Umbilical cord (tissue), 2 donors: ENCODE results near the gene GFOD1. TPM values are rescaled to one million over a fixed set of nuclear protein-coding genes. Genes with fewer than 3 reads are reported as not detected.
"Not testable (repeated sequence)": the region's sequence is repeated elsewhere in the genome, so short reads cannot be mapped to it uniquely, and the experiment has no call there.

ENCODE experiments used
- DNase-seq: peaks from one replicate; pipeline ENCODE4 v3.0.0-alpha.2; 2015; ENCODE audit warnings: low spot score
- total RNA-seq: library from RNA; depleted of rRNA; stranded (reverse); fragments of >200 nt; gene quantifications from one replicate; pipeline ENCODE4 v1.2.3, GENCODE V29; 2014; ENCODE audit warnings: low replicate concordance; ENCODE audit not compliant: insufficient read depth

GFOD1 gene
- total RNA-seq, 1 donor from 2014 or later, result 5.5 TPM

DNA sequence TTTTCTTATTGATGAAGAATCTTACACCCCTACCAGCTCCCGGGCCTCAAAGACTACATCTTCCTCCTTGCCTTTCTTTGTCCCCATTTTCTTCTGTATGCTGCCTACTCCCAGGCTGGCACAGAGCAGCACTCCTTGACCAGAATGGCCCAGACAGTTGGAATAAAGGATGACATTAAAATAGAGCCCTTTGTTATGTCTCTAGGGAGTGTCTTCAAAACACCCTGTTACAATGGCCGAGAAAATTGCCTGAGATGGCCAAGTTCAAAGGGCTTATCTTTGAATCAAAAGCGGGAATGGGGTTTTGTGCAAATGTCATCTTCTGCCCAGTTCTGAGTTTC is 80.1 kb downstream of the GFOD1 start:
- DNase-seq, result no peak

DNA sequence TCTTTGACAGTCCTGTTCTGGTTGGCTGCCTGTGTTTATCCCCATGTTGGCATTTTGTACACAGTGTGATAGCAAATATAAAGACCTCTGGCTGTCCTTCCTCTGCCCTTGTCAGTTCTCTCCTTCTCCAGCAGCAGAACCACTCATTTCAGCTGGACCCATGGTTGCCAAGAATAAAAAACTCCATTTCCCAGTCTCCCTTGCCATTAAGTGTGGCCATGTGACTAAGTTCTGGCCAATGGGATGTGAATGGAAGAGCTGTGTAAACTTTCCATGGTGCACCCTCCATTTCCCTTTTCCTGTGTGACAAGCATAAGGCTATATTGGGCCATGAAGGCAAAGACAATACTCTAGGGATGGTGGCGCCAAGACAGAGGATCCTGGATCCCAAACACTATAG is 80.6 kb downstream of the GFOD1 start:
- DNase-seq, result no peak

DNA sequence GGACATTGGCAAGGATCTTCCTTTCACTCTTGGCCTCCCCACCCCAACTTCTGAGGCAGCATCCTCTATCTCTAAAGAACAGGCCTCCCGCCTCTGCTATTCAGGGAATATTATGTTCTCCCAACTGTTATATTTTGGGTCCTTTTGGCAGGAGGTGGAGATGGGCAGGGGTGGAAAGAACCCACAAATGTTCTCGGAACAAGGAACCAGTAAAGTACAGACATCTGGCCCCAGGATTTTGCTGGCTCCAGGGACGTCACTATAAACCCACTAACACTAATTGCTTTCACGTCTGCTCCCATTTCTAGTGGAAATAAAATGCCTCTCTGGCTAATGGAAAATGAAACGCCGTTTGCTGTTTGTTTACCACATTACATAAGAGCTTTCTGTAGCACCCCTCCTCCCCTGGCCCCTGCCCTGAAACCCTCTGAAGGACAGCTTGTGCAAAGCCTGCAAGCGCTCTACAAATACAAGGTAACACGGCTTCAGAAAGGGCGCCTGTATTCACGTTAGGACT is 81.4 kb downstream of the GFOD1 start:
- DNase-seq, result no peak

DNA sequence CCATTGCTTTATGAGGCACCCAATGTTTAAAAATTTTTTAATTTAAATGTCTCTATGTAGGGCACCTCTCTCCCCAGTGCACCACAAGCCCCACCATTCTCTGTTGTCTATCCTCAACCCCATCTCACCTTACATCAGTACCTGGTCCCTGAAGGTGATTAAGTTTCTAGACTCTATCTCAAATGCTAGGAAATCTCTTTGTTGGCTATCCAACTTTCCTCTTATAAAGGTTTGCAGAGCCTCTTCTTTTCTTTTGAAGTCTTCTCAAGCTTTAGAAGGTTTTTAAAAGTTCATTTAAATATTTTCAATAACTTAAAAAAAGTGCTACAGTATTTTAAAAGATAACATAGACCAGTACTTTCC is 82.5 kb downstream of the GFOD1 start:
- DNase-seq, result no peak

DNA sequence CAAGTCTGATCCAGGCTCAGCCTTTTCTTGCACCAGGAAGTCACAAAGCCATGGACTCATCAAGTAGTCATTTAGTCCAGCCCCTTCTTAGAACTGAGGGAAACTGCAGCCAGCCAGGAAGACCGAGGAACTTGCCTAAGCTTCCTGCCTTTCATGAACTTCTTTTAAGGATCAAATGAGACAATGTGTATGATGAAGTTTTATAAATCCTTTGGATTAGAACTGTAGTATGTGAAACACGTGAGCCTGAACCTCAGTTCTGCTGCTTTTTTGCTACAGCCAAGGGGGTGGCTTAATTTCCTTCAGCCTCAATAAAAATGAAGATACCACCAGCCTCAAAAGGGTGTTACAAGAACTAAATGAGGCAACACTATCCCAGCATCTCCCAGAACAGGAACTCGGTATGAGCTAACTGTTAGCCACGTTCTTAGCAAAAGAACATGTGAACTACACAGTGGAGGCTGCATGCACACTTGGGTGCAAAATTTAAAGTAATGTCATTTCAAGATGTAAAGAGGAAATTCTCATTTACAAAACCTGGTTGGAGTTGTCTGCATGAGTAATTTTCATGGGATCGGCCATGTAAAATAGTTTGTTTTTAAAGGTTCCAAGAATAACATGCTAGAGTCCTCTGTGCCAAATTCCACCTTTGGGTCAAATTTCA is 83.0 kb downstream of the GFOD1 start:
- DNase-seq, result peak; percentile 27

DNA sequence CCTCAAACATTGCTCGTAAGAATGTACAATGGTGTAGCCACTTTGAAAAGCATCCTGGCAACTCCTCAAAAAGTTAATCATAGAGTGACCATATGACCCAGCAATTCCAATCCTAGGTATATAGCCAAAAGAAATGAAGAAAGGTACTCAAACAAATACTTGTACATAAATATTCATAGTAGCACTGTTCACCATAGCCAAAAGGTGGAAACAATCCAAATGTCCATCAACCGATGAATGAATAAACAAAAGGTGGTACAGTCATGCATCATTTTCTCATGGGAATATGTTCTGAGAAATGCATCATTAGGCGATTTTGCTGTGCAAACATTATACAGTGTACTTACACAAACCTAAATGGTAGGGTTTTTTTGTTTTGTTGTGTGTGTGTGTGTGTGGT is 84.7 kb downstream of the GFOD1 start:
- no peak for DNase-seq

DNA sequence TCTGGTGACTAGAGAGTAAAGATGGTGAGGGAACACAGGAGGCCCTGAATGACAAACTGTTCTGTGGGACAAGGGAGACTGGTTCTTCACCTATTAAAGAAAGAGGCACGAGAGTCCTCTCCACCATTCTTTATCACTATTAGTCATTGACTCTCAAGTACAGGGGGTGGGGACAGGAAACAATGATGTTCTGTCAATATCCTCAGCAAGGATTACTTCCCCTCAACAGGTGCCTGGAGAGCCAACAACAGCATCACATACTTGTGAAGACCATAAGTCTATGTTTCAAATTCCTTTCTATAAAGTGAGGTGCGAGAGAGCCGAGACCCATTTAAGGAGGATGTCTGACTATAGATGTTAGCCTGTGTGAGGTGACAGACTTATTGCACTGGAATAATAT is 86.6 kb downstream of the GFOD1 start:
- DNase-seq, result no peak

DNA sequence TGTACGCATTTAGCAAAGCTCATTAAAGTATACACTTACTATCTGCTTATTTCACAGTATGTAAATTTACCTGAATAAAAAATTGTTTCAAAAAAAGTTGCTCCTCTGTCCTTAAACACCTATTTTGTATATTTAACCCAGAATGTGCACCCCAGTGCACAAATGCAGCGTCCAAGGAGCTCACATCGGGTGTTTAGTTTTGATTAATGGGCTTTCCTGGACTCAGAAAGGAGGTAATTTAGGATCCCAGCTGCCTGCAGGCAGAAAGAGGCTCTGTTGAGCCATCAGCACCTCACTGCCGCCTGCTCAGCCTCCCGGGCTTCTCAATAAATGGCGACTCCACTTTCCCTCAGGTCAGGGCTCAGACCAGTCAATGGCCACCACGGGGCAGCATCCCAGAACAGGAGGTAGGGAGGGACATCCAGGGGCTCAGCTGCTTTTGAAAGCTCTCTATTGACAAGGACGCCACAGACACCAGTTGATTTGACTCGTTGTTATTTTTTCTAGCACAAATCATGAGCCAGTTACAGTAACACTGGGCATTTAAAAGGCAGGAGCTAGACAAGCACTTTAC is 88.9 kb downstream of the GFOD1 start:
- no peak for DNase-seq

DNA sequence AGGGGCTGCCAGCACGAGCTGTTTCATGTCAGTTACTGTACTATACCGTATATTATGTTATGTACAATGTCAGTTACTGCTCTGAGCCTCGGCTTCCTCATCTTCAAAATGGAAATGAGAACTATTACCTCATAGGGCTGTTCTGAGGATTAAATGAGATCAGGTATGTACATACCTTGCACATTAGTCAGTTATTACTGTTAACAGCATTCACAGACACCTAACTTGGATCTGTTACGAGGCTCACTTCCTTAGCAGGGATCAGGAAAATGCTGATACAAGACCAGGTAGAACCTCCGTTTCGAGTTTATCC is 89.4 kb downstream of the GFOD1 start:
- peak; percentile 23 for DNase-seq

DNA sequence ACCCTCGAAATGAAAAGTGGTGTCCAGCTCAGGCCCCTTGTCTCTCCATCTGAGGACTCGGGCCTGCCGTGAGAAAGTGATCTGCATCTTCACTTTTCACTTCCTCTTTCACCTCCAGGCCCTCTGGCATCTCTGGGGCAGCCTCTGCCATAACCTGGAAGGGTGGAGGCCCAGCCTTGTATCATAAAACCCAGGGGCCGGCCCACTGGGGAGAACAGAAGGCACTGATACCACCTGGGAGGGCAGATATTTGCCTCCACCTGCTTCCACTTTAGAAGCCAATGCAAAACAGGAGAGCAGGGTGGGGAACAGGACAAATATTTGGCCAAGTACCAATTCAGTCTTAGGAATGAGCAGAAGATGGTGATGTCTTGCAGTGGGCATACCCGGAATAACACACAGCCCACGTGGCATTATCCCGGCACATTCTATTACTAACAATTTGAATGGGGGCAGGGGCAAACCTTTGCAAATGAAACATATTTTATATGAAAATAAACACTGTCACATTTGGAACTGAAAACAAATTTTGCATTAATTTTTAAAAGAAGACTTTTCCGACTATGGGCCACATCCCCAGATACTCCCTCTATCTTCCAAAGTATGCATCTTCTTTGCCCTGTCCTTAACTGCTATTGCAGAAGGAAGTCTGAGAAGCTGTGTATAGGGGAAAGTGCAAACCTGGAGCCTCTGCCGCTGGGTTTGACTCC is 89.9 kb downstream of the GFOD1 start:
- DNase-seq, result no peak

DNA sequence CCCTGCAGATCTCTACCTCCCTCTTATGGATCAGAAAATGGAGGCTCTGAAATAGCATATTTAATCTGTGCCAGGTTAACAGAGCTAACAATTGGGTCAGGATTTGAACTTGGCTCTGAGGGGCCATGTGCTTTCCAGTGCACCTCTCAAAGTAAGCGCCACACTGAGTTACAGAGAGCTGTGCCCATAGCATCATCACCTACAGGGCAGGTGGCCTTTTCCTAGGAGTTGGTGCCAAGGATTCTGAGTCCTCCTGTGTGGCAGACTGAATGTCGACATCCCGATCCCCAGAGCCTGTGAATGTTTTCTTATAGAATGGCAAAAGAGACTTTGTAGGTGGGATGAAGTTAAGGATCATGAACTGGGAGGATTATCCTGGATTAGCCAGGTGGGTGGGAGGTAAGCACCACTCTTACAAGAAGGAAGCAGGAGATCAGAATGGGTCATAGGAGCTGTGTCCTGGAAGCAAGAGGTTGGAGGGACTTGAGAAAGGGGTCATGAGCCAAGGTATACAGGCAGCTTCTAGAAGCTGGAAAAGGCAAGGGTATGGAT is 91.1 kb downstream of the GFOD1 start:
- DNase-seq, result no peak

DNA sequence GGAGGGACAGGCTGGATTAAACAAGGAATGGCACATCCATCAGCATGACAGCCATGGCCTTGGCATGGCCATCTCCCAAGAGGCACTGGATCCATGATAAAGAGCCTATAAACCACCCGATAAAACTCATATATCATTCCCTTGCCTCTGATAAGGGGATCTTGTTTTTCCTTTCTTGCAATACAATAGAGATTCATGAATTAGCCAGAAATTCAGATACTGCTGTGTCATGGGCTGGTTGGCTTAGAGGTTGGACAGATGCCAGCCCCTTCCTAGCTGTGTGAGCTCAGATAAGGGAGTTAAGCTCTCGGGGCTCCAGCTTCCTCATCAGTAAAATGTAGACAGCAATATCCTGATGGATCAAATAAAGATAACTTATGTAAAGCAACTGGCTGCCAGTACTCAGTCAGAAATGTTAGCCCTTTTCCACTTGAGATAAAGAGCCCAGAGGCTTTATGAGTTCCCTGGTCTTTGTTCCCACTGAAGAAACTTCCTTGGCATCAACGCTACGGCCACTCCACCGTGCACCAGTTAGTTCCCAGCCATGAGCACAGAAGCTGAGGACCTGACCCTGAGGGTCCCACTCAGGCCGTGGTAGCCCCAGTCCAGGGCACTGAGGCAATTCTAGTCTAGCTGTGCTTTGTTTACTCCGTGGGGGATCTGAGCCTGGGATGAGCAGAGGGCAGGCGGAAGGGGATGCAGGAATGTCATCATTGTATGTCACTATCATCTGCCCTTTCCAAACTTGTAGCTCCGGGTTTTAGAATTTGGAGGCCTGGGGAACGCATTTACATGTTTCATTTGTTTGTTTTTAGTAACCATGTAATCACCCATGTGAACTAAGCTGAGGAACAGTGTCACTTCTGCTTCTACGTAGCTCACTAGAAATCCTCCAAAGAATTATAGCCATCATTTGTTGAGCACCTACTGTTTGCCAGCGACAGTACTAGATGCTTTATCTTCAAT is 91.8 kb downstream of the GFOD1 start:
- peak; percentile 86 for DNase-seq

DNA sequence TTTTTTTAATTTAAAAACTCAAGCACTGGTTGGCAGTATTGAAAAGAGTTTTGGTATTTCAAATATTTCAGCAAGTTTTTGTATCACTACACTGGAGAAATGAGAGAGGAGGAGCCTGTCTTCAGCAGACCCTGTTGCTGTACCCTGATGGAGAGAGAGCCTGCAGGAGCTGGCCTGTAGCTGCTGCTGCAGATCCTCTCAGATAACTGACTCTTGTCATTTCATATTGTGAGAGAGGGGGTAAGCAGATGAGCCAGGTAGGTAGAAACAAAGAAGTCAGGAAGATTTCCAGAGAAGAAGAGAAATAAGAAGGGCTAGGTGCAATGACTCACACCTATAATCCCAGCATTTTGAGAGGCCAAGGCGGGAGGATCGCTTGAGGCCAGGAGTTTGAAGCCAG is 94.9 kb downstream of the GFOD1 start:
- no peak for DNase-seq

DNA sequence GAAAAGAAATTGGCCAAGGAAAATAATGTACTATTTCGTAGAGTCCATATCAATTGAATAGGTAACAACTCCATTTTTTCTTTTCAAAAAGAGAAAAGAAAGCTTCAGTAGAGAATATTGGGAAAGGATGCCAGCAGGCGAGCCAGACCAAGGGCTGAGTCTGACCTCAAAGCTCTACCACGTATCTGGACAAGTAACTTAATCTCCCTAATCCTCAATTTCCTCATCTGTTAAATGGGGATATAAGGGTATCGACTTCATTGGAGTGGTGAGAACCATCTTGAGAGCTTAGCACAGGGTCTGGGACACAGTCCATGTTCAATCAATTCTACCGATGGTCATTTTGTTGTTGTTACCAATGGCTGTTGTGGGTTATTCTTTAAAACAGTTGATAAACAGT is 95.9 kb downstream of the GFOD1 start:
- DNase-seq, result no peak

DNA sequence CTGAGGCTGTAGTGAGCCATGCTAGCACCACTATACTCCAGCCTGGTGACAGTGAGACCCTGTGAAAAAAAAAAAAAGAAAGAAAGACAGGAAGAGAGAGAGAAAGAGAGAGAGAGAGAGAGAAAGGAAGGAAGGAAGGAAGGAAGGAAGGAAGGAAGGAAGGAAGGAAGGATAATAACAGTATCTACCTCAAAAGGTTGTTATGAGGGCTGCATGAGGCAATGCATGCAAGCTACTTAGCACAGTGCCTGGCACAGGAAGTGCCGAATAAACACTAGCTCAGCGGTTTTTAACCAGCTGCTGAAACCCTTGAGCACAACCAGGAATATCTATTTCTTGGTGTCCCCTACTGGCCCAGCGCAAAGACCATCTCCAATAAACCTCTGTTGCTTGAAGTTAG is 96.7 kb downstream of the GFOD1 start:
- no peak for DNase-seq

DNA sequence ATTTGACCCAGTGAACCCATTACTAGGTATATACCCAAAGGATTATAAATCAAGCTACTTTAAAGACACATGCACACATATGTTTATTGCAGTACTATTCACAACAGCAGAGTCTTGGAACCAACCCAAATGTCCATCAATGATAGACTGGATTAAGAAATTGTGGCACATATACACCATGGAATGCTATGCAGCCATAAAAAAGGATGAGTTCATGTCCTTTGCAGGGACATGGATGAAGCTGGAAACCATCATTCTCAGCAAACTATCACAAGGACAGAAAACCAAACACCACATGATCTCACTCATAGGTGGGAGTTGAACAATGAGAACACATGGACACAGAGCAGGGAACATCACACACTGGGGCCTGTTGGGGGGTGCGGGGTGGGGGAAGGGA is 98.2 kb downstream of the GFOD1 start:
- not testable (repeated sequence) for DNase-seq

DNA sequence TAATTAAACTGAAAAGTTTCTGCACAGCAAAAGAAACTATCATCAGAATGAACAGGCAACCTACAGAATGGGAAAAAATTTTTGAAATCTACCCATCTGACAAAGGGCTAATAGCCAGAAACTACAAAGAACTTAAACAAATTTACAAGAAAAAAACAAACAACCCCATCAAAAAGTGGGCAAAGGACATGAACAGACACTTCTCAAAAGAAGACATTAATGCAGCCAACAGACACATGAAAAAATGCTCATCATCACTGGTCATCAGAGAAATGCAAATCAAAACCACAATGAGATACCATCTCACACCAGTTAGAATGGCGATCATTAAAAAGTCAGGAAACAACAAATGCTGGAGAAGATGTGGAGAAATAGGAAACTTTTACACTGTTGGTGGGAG is 98.6 kb downstream of the GFOD1 start:
- DNase-seq, result not testable (repeated sequence)

DNA sequence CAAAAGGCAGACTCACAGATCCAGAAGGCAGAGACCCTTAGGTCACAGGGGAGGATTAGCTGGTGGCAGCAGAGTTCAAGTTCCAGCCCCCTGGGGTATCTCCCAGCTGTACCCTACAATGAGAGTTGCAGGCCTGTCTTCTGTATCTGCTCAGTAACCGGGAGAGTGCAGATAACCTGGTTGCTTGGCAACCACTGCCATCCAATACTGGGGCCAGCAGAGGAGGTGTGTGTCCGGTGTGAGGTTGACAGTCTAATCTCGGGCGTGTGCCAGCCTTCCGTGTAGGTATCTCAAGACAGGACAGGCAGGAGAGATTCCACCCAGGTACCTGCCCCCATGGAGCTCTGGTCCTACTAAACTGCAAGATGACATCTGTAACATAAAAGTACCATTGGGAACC is 102.4 kb downstream of the GFOD1 start:
- DNase-seq, result no peak

DNA sequence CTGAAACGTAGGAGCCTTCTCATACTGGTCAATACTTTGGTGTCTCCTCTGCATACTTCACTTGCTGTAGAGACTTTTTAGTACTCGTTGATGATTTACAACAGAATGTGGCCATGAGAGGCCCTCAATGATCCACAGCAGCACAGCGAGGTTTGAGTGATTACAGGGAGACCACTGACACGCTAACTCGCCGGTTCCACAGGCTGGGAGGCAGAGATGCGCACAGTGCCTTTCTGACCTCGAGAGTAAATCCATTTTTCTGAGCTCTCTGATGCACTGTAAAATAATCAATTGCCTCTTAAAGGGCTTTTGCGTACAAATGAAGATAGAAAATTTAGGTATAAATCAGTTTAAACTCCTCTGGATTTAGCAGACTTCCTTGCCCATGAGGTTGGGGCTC is 102.9 kb downstream of the GFOD1 start:
- DNase-seq, result no peak

DNA sequence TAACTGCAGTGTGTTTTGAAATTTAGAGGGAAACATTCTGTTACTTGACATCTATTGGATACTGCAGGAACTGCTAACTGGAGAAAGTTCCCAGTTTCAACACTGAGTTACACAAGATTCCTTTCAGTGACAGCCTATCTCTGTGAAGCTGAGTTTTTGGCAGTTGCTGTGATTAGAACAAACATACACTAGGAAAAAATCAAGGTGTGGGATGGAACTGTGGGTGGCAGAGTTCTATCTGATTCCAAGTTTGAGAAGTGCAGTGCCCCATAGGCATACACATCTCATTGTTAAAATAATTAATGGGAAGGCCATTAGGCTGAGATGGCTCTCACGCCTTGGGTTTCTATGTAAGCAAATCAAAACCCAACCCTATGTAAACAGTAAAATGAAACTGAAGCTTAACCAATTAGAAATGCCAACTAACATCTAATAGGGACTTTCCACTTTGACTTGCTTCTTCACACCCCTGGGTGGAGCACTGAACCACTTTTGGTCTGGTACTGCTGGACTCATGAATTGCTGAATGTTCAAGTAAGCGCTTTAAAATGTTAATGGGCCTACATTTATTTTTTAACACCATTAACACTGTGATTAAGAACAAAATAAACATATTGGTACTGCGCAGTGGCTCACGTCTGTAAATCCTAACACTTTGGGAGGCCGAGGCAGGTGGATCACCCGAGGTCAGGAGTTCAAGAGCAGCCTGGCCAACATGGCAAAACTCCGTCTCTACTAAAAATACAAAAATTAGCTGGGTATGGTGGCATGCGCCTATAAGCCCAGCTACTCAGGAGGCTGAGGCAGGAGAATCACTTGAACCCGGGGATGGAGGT is 103.9 kb downstream of the GFOD1 start:
- no peak for DNase-seq

DNA sequence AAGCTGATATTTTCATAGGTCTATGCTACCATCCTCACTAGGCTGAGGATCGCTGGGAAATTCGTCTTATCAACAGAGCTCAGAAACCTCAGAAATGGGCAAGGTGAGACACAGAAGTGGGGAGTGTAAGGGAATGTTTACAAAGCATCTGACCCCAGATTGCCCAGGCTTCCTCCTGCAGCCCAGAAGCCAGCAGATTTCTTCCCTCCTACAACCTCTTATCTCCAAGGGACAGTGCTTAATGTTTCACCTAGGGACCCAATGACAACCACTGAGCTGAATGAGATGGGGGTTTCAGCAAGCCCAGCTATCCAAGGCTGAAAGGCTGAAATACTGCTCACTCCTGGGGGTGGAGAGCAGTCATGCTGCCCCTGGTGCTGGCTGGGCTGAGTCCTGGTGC is 106.6 kb downstream of the GFOD1 start:
- no peak for DNase-seq
